ENCODE data around the gene TULP1.
A peak's percentile ranks its signal among the peaks of the same experiment; 100 is the strongest.

The TULP1 gene

GRCh38 chr6:35481226-35481625 is 31.5 kb downstream of the TULP1 start:
- DNase-seq: no peak

GRCh38 chr6:35480176-35480575 is 32.5 kb downstream of the TULP1 start:
- no peak for DNase-seq

GRCh38 chr6:35478259-35478658 is 34.4 kb downstream of the TULP1 start:
- DNase-seq: no peak

- DNase-seq: no peak
Measured at GRCh38 chr6:35477551-35478179, 35.0 kb downstream of the TULP1 start.

GRCh38 chr6:35477028-35477427 is 35.7 kb downstream of the TULP1 start:
- DNase-seq: no peak

DNA sequence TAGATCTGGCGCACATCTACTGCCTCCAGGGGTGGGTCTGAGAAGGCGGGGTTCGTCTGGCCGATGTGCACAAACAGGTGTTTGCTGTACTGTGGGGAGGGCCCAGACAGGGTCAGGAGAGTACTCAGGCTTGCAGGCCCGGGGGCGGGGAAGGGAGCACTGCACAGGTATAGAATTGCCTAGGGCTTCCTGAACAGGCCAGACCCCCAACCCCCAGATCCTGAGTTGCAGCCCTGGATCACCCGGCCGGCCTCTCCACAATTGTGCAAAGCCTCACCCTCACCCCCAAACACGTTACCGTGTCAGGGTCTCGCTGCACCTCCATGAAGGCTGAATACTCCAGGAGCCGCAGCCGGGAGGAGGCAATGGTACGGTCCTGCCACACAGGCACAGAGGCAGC is 36.7 kb downstream of the TULP1 start:
- DNase-seq: no peak

- no peak for DNase-seq
Measured at GRCh38 chr6:35475573-35475972, 37.1 kb downstream of the TULP1 start.

- DNase-seq: no peak
Measured at GRCh38 chr6:35474942-35475570, 37.6 kb downstream of the TULP1 start.

DNA sequence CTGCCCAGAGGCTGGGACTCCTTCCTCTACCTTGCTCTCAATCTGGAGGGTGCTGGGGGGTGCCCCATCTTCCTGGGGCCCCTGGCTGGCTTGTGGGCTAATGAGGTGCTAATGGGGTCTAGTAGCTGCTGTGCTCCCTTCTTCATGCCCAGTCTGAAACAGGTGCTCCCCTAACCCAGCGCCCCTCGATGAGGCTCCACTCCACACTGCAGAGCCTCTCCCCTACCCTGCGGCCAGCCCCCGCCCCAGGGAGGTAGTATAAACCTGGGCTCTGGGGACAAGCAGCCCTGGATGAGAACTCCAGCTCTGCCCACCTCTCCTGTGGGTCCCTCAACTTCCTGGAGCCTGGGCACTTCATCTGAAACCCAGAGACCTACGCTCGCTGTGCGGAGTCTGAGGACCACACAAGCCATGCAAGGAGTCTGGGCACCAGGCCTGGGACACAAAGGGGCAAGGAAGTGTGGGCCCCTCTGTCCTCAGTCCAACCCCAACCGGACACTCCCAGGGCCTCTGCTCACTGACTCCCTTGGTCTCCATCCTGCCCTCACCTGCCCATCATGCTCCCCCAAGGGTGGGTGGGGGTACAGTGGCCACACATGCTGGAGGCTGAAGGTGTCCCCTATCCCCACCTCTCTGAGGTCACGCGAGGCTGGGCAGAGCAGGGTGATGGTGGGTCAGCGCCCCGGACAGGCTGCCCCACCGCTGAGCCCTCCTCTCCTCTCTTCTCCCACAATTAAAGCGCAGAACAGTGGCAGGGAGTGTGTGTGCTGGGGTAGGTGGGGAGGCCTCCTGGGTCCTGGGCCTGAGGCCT is 38.4 kb downstream of the TULP1 start:
- DNase-seq: no peak

- no peak for DNase-seq
Measured at GRCh38 chr6:35473850-35474130, 38.9 kb downstream of the TULP1 start.

GRCh38 chr6:35473075-35473849 is 39.4 kb downstream of the TULP1 start:
- DNase-seq: no peak

DNA sequence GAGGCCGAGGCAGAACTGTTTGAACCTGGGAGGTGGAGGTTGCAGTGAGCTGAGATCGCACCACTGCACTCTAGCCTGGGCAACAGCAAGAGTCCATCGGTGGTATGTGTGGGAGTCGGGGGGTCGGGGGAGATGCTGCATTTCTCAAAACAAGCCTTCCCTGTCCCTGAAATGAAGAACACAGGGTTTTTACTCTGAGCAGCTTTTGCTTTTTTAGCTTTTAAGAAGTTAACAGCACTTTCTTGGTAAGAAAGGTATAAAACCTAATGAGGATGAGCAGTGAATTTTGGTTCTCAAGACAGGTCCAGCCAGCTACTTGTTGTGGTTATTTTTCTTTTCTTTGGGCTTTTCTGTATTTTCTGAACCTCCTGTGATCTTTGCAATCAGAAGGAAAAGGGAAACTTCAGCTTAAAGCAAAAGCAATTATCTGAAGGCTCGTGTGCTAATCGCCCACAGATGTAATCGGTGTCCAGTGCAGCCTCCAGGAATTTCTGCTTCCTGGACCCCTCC is 40.8 kb downstream of the TULP1 start:
- DNase-seq: no peak

DNA sequence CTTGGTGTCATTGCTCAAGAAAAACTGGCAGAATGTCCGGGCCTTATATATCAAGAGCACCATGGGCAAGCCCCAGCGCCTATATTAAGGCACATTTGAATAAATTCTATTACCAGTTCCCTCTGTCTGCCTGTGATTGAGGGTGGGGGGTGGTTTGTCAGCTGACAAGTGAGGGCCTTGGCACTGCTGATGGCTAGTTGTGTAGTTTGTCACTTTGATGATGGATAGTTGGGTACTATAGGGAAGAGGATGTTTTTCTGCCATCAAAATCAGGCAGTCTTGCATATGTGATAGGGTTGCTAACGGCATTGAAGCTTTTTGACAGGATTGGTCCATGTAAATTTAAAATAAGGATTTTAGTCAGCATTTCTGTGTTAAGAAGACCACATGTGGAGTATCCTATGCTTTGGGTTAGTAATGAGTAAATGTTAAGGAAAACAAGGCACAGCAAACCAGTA is 42.0 kb downstream of the TULP1 start:
- DNase-seq: no peak

GRCh38 chr6:35469751-35470662 is 42.7 kb downstream of the TULP1 start:
- DNase-seq: no peak

DNA sequence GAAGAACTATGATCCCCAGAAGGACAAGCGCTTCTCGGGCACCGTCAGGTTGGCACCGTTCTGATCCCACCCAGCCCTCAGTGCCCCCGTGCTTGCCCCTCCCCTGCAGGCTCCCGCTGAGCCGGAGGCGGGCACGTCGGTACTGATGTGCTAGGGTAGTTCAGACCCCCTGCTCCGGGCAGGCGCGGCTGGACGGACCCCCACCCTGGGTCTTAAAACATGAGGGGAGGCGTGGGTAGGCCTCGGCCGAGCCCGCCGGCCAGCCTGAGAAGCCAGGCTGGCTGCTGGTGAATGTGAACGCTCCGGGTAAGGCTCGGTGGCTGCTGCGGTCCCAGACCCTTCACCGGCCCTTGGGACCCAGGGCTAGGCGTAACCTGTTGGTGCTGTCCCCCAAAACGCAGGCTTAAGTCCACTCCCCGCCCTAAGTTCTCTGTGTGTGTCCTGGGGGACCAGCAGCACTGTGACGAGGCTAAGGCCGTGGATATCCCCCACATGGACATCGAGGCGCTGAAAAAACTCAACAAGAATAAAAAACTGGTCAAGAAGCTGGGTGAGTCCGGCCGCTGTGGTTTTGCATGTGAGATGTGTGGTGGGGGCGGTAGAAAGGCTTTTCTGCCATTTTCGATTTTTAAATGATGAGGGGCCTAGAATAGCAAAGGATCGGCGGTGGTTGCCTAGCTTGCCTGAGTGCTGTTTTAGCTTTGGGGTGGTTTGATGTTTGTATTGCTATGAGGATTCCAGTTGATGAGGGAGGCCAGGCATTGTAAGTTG is 43.5 kb downstream of the TULP1 start:
- DNase-seq: no peak

GRCh38 chr6:35468181-35468979 is 44.3 kb downstream of the TULP1 start, which contains the start of gene RPL10A:
TSS of gene RPL10A (plus strand) at chr6:35468401. CDS start at chr6:35468435, 34 bp downstream.
- DNase-seq: peak; percentile 90 to 93 (median 91)

- no peak for DNase-seq
Measured at GRCh38 chr6:35465646-35466045, 47.0 kb downstream of the TULP1 start.

GRCh38 chr6:35463292-35463691 is 49.4 kb downstream of the TULP1 start:
- no peak for DNase-seq

DNA sequence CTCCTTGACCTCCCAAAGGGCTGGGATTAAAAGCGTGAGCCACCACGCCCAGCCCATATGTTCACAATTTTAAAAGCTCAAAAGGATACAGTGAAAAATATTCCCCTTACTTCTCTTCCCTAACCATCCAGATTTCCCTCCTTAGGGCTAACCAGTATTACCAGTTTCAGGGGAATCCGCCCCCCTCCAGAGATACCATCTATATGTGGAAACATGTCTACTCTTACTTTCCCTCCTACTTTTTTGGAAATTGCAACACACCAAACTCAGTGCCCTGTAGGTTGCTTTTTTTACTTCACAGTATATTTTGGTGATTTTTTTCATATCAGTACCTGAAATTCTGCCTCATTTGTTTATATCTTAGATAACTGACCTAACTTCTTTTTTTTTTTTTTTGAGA is 51.4 kb downstream of the TULP1 start:
- DNase-seq: no peak

DNA sequence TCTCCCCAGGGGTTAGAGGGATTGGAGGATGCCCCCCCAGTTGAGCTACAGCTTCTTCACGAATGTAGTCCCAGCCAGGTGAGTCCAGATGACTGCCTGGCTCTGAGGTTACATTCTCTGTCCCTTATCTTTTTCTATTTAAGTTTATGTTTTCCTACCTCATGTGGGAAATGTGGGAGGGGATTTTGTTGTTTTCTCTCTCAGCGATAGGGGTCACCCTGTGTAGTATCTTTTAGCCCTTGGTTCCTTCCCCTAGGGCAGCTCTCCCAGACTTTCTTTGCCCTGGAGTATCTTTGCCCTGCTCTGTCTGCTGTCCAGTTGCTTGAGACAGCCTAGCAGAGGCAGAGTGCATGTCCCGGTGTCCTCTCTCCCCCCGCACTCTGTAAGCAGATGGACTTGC is 54.8 kb downstream of the TULP1 start:
- DNase-seq: no peak
